Heart right ventricle (tissue), 16 donors: ENCODE measurements around the gene KRT6C. TPM values are rescaled to one million over a fixed set of nuclear protein-coding genes. Genes with fewer than 3 reads are reported as not detected.

ENCODE experiments used
- ATAC-seq, 8 donors: fragments of 200-7000 bp; cut with Tn5 transposase; one replicate each; pipeline ENCODE4 v1.9.1; 2020; ENCODE audit warnings: mild to moderate bottlenecking in 8 of 8, moderate library complexity in 8 of 8, moderate number of reproducible peaks in 1 of 8
- DNase-seq, 2 donors: peaks; one replicate each; pipeline ENCODE4 v3.0.0-alpha.2; 2020
- H3K27ac ChIP-seq, 10 donors: fragments of 200-600 bp; sonication (generic) in 2 of 10; one replicate each; pipeline versions ENCODE4 v1.5.0 to v1.8.0; 2020 to 2022; ENCODE audit warnings: mild to moderate bottlenecking in 3 of 10
- H3K27me3 ChIP-seq, 7 donors: fragments of 200-600 bp; one replicate each; pipeline ENCODE4 v1.8.0; 2021 to 2022; ENCODE audit warnings: mild to moderate bottlenecking in 2 of 7
- H3K36me3 ChIP-seq, 9 donors: fragments of 200-600 bp; sonication (generic) in 1 of 9; one replicate each; pipeline versions ENCODE4 v1.5.0 to v1.8.0; 2020 to 2022; ENCODE audit warnings: mild to moderate bottlenecking in 2 of 9
- H3K4me1 ChIP-seq, 9 donors: fragments of 200-600 bp; sonication (generic) in 1 of 9; one replicate each; pipeline versions ENCODE4 v1.5.0 to v1.8.0; 2020 to 2022; ENCODE audit warnings: mild to moderate bottlenecking in 4 of 9
- H3K4me3 ChIP-seq, 10 donors: fragments of 200-600 bp; sonication (generic) in 2 of 10; one replicate each; pipeline versions ENCODE4 v1.5.0 to v1.8.0; 2020 to 2022; ENCODE audit warnings: mild to moderate bottlenecking in 7 of 10, moderate library complexity in 2 of 10
- H3K9me3 ChIP-seq, 11 donors: fragments of 200-600 bp in 10 of 11; sonication (generic) in 2 of 11; one replicate each; pipeline versions ENCODE4 v1.5.0 to v1.8.0; 2013 to 2022; ENCODE audit warnings: mild to moderate bottlenecking in 2 of 11, control low read depth in 1 of 11, moderate library complexity in 1 of 11
- CTCF ChIP-seq, 9 donors: fragments of 200-600 bp; sonication (generic) in 2 of 9; IDR thresholded peaks; one replicate each; pipeline versions ENCODE4 v1.5.0 to v1.8.0; 2021 to 2022; ENCODE audit warnings: antibody characterized with exemption in 9 of 9, mild to moderate bottlenecking in 5 of 9, moderate library complexity in 1 of 9
- WGBS, 2 donors: extraction: QIAGEN DNeasy Blood & Tissue Kit; methylation state at CpG; one replicate each; pipeline ENCODE4 v1.1.7; 2013; ENCODE audit warnings: inconsistent platforms in 1 of 2; 5-methylcytosine and 5-hydroxymethylcytosine counted together
- intact Hi-C, 10 donors: fragments of 100-400 bp; cut with DNase I; formaldehyde crosslinking; loops; one replicate each; pipeline versions ENCODE4 v1.11.1 to v1.14.2; 2022
- polyA plus RNA-seq, 2 donors: library from polyadenylated mRNA; stranded (reverse); fragments of 200-250 nt; gene quantifications; one replicate each; pipeline ENCODE4 v1.2.3, GENCODE V29; 2013
- total RNA-seq, 10 donors: library from RNA; stranded (reverse); fragmentation: NEBNext Ultra II Directional in 3 of 10; extraction: Animal tissue kit (Norgen Biotek cat#: 25700) in 3 of 10; gene quantifications; one replicate each; pipeline versions ENCODE4 v1.2.1 to v1.2.4, GENCODE V29; 2021 to 2023
- donor health status: Arrhythmogenic right ventricular cardiomyopathy.
- donor health status: ischemic (EF 13 %, LVEDD 7.1; RV severe dilation, severe dysfunction).
- donor health status: healthy with polysubstance abuse.
- donor health status: DM: no; HTN: yes; CAD: no.
- donor health status: DM: no; HTN: no; CAD: no.
- donor health status: ischemic (EF 25% LVEDD 6.9; RV normal size, moderate dysfunction).
- donor health status: ischemic (EF 25% LVEDD 5.7; RV mildly dilated, moderate dysfunction).
- donor health status: healthy.
- donor health status: DM: yes; HTN: yes; CAD: no.
- donor health status: Ischemic cardiomyopathy.
- donor health status: ischemic (EF 35%, LVEDD 5.7; RV mildly dilated, moderate dysfunction).
- donor health status: nonischemic (EF 11% LVEDD 7.7; RV severe dilation, severe dysfunction).
- donor health status: DM: yes; HTN: yes; CAD: no.
- donor health status: PGD.
- donor health status: ischemic (EF 29% LVEDD 5.4; RV normal size, mild dysfunction).
- donor health status: nonischemic (EF 23%, LVEDD 6.1; RV moderate dilation, normal function).

The KRT6C gene
- total and polyA plus RNA-seq, 12 donors = 0.06 TPM; not detected in 11

GRCh38 chr12:52442600-52443061, 31.0 kb downstream of the KRT6C start:
- no peaks in the 10 kb centered on the region for H3K9me3 ChIP-seq
- H3K27me3 ChIP-seq = peaks cover 0 to 35% (median 18%) of the 10 kb centered on the region in 7 donors
- no peak overlapping the region for H3K27ac ChIP-seq
- peak in 1 of 9 donors; percentile 17 for TF ChIP-seq CTCF (IDR thresholded peaks at IDR 0.05)
- DNase-seq = no peak
- peak in 5 of 8 donors; percentile 37 to 62 (median 47) for ATAC-seq
- H3K4me3 ChIP-seq = no peak overlapping the region
- no peaks in the 10 kb centered on the region for H3K36me3 ChIP-seq
- intact Hi-C loops = no loop called here
- H3K4me1 ChIP-seq = peaks cover 0 to 8% (median 0%) of the 10 kb centered on the region in 9 donors
- WGBS, 2 donors = 17 to 20% methylated on average over 6 of the region's 6 CpGs

- DNase-seq (no peak), ATAC-seq (no peak)
- Histone ChIP-seq H3K27ac (no peak overlapping the region), H3K27me3 (peaks cover 0 to 31% (median 18%) of the 10 kb centered on the region in 7 donors), H3K4me3 (no peak overlapping the region), H3K36me3 (no peaks in the 10 kb centered on the region), H3K9me3 (no peaks in the 10 kb centered on the region), H3K4me1 (peaks cover 0 to 11% (median 0%) of the 10 kb centered on the region in 9 donors)
- intact Hi-C loops = no loop called here
- WGBS, 2 donors = 55 to 63% methylated on average over 9 of the region's 9 CpGs
- no peak for TF ChIP-seq CTCF (IDR thresholded peaks at IDR 0.05)
These were observed 32.2 kb downstream of the KRT6C start for GRCh38 chr12:52441320-52441911.

- 71 to 83% methylated on average over 5 of the region's 5 CpGs for WGBS, 2 donors
- peaks cover 0 to 11% (median 0%) of the 10 kb centered on the region in 9 donors for H3K4me1 ChIP-seq
- H3K4me3 ChIP-seq = no peak overlapping the region
- H3K27me3 ChIP-seq = peaks cover 0 to 27% (median 18%) of the 10 kb centered on the region in 7 donors
- ATAC-seq = peak in 2 of 8 donors; percentile 18 to 74
- H3K36me3 ChIP-seq = no peaks in the 10 kb centered on the region
- H3K9me3 ChIP-seq = no peaks in the 10 kb centered on the region
- intact Hi-C loops = no loop called here
- DNase-seq = no peak
- TF ChIP-seq CTCF (IDR thresholded peaks at IDR 0.05) = no peak
- no peak overlapping the region for H3K27ac ChIP-seq
These were observed 32.7 kb downstream of the KRT6C start for GRCh38 chr12:52440821-52441319.

GRCh38 chr12:52439845-52440244, 33.8 kb downstream of the KRT6C start:
- DNase-seq = no peak
- Histone ChIP-seq H3K9me3 (no peaks in the 10 kb centered on the region), H3K4me3 (no peak overlapping the region), H3K27ac (no peak overlapping the region), H3K4me1 (peaks cover 0 to 11% (median 0%) of the 10 kb centered on the region in 9 donors), H3K27me3 (peaks cover 0 to 28% (median 18%) of the 10 kb centered on the region in 7 donors), H3K36me3 (no peaks in the 10 kb centered on the region)
- intact Hi-C loops = no loop called here
- TF ChIP-seq CTCF (IDR thresholded peaks at IDR 0.05) = no peak
- no peak for ATAC-seq
- 56 to 61% methylated on average over 2 of the region's 2 CpGs for WGBS, 2 donors
